Tibial nerve (tissue), 4 donors: Measurements from ENCODE around the gene CCDC120. TPM values are rescaled to one million over a fixed set of nuclear protein-coding genes. Genes with fewer than 3 reads are reported as not detected.

Source experiments
- DNase-seq, 2 donors: peaks; one replicate each; pipeline ENCODE4 v3.0.0-alpha.2; 2019; ENCODE audit warnings: low spot score in 2 of 2
- H3K27ac ChIP-seq, 4 donors: fragments of 200-600 bp; sonication (generic) in 3 of 4; one replicate each; pipeline ENCODE4 v1.5.1; 2017 to 2019; ENCODE audit warnings: mild to moderate bottlenecking in 1 of 4
- H3K27me3 ChIP-seq, 2 donors: fragments of 200-600 bp; sonication (generic) in 1 of 2; one replicate each; pipeline versions ENCODE4 v1.5.1 to v1.6.0; 2017 to 2019
- H3K36me3 ChIP-seq, 3 donors: fragments of 200-600 bp; sonication (generic); one replicate each; pipeline ENCODE4 v1.5.1; 2018 to 2019
- H3K4me1 ChIP-seq, 4 donors: fragments of 200-600 bp; sonication (generic) in 3 of 4; one replicate each; pipeline ENCODE4 v1.5.1; 2017 to 2019
- H3K4me3 ChIP-seq, 4 donors: fragments of 200-600 bp; sonication (generic) in 3 of 4; one replicate each; pipeline ENCODE4 v1.5.1; 2017 to 2019; ENCODE audit warnings: mild to moderate bottlenecking in 1 of 4, moderate library complexity in 1 of 4
- H3K9me3 ChIP-seq, 4 donors: fragments of 200-600 bp; sonication (generic) in 3 of 4; one replicate each; pipeline ENCODE4 v1.5.1; 2017 to 2019
- CTCF ChIP-seq, 5 experiments: fragments of 200-600 bp in 3 of 5; fragments of 450-650 bp in 2 of 5; sonication (generic) in 3 of 5; IDR thresholded peaks; one replicate each; pipeline ENCODE4 v1.5.1; 2016 to 2019; ENCODE audit warnings: antibody characterized with exemption in 5 of 5, mild to moderate bottlenecking in 3 of 5, moderate library complexity in 2 of 5
- EP300 ChIP-seq, 2 donors: sonication (generic); formaldehyde crosslinking; IDR thresholded peaks; one replicate each; pipeline ENCODE4 v1.6.1; 2017; ENCODE audit warnings: antibody characterized with exemption in 2 of 2, mild to moderate bottlenecking in 1 of 2
- POLR2A ChIP-seq, 2 donors: fragments of 450-650 bp; IDR thresholded peaks; one replicate each; pipeline ENCODE4 v1.6.1; 2017; ENCODE audit warnings: antibody characterized with exemption in 2 of 2, mild to moderate bottlenecking in 2 of 2, moderate library complexity in 2 of 2
- WGBS, 2 donors: methylation state at CpG; one replicate each; pipeline ENCODE4 v1.1.5; 2018; 5-methylcytosine and 5-hydroxymethylcytosine counted together
- total RNA-seq, 4 donors: library from RNA; depleted of rRNA; stranded (reverse); fragments of >200 nt; gene quantifications; one replicate each; pipeline ENCODE4 v1.1.0, GENCODE V29; 2016

CCDC120 gene
- total RNA-seq, 4 donors from 2014 or later = 4.1 to 6.6 (median 4.5) TPM

- DNase-seq = no peak
Observed at GRCh38 chrX:49106296-49106695, 47.5 kb downstream of the CCDC120 start.

GRCh38 chrX:49106930-49107329 lies 48.1 kb downstream of the CCDC120 start:
- H3K27ac ChIP-seq = no peak overlapping the region
- peaks cover 0 to 8% (median 0%) of the 10 kb centered on the region in 3 donors for H3K36me3 ChIP-seq
- 0 to 53% methylated on average over 1 to 7 of the region's 7 CpGs for WGBS, 2 donors
- no peak for TF ChIP-seq EP300 (IDR thresholded peaks at IDR 0.05)
- no peak for TF ChIP-seq POLR2A (IDR thresholded peaks at IDR 0.05)
- TF ChIP-seq CTCF (IDR thresholded peaks at IDR 0.05) = no peak
- H3K27me3 ChIP-seq = no peaks in the 10 kb centered on the region
- H3K4me1 ChIP-seq = no peaks in the 10 kb centered on the region
- H3K9me3 ChIP-seq = no peaks in the 10 kb centered on the region
- DNase-seq = no peak
- no peak overlapping the region for H3K4me3 ChIP-seq

More at GRCh38 chrX:49106296-49106695, 47.5 kb downstream of the CCDC120 start:
- Histone ChIP-seq H3K36me3 (peaks cover 0 to 3% (median 0%) of the 10 kb centered on the region in 3 donors), H3K27ac (no peak overlapping the region), H3K27me3 (no peaks in the 10 kb centered on the region), H3K4me1 (peaks cover 0 to 4% (median 0%) of the 10 kb centered on the region in 4 donors), H3K9me3 (no peaks in the 10 kb centered on the region), H3K4me3 (no peak overlapping the region)
- WGBS, 2 donors = 92 to 100% methylated on average over 4 of the region's 4 CpGs
- TF ChIP-seq CTCF (IDR thresholded peaks at IDR 0.05) = no peak
- TF ChIP-seq EP300 (IDR thresholded peaks at IDR 0.05) = no peak
- no peak for TF ChIP-seq POLR2A (IDR thresholded peaks at IDR 0.05)

DNA sequence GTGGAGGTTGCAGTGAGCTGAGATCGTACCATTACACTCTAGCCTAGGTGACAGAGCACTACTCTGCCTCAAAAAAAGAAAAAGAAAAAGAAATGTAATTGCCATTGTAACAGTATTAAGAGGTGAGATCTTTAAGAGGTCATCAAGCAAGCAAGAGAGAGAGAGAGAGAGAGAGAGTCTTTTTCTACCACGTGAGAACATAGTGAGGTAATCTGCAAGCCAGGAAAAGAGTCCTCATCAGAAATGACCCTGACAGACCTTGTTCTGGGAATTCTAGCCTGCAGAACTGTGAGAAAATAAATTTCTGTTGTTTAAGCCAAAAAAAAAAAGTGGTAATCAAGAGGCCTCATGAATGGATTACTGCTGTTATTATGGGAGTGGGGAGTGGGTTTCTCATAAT lies 49.8 kb downstream of the CCDC120 start:
- TF ChIP-seq POLR2A (IDR thresholded peaks at IDR 0.05) (no peak), CTCF (IDR thresholded peaks at IDR 0.05) (no peak), EP300 (IDR thresholded peaks at IDR 0.05) (no peak)
- no peaks in the 10 kb centered on the region for H3K4me1 ChIP-seq
- peaks cover 0 to 24% (median 0%) of the 10 kb centered on the region in 3 donors for H3K36me3 ChIP-seq
- H3K9me3 ChIP-seq = no peaks in the 10 kb centered on the region
- WGBS, 2 donors = 56 to 60% methylated on average over 2 of the region's 2 CpGs
- H3K27ac ChIP-seq = no peak overlapping the region
- DNase-seq = no peak
- H3K4me3 ChIP-seq = no peak overlapping the region
- H3K27me3 ChIP-seq = no peaks in the 10 kb centered on the region

DNA sequence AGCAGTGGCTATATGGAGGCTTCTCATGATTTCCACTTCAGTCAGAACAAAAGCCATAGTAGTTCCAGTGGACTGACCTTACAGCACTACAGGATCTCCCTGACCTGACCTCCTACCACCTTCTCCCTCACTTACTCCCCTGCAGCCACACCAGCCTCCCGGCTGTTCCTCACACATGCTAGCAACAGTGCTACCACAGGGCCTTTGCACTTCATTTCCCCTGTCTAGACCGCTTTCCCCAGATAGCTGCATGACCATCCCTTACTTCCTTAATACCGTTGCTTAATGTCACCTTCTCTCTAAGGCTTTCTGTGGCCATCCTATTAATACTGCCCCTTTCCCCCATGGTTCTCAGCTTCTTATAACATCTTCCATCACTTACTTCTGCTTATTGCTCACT lies 51.6 kb downstream of the CCDC120 start:
- 86 to 96% methylated on average over 3 of the region's 3 CpGs for WGBS, 2 donors
- no peak for DNase-seq
- peaks cover 0 to 38% (median 0%) of the 10 kb centered on the region in 3 donors for H3K36me3 ChIP-seq
- no peaks in the 10 kb centered on the region for H3K9me3 ChIP-seq
- no peaks in the 10 kb centered on the region for H3K27me3 ChIP-seq
- no peaks in the 10 kb centered on the region for H3K4me1 ChIP-seq
- TF ChIP-seq CTCF (IDR thresholded peaks at IDR 0.05) (no peak), POLR2A (IDR thresholded peaks at IDR 0.05) (no peak), EP300 (IDR thresholded peaks at IDR 0.05) (no peak)
- H3K27ac ChIP-seq = no peak overlapping the region
- H3K4me3 ChIP-seq = no peak overlapping the region

DNA sequence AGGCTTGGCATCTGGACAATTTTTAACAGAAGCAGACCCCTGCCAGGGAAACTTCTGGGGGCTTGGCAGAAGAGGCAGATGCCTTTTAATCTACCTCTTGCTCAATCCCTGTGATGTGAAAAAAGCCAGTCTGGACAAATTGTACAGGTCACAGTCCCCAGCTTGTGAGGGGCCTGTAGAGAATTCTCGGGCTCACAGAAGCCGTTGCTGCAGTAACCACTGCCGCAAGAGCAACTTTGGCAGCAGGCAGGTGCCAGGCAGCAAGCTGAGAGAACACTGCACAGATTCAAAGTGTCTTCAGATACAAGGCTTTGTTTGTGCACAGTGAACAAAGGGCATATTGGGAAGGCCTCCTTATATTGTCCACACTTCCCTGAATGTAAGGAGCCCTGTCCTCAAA lies 53.0 kb downstream of the CCDC120 start:
- no peaks in the 10 kb centered on the region for H3K9me3 ChIP-seq
- no peak overlapping the region for H3K4me3 ChIP-seq
- no peaks in the 10 kb centered on the region for H3K27me3 ChIP-seq
- H3K27ac ChIP-seq = no peak overlapping the region
- no peak for TF ChIP-seq EP300 (IDR thresholded peaks at IDR 0.05)
- no peak for TF ChIP-seq CTCF (IDR thresholded peaks at IDR 0.05)
- no peak for TF ChIP-seq POLR2A (IDR thresholded peaks at IDR 0.05)
- WGBS, 2 donors = 40 to 67% methylated on average over 1 to 3 of the region's 3 CpGs
- H3K36me3 ChIP-seq = peaks cover 0 to 52% (median 0%) of the 10 kb centered on the region in 3 donors
- DNase-seq = no peak
- H3K4me1 ChIP-seq = no peaks in the 10 kb centered on the region
